NCI-H2107 treated with DMSO at 0.1 percent for 48 hours (cell line): ENCODE data around the gene COPE.
"Not testable (repeated sequence)": the region's sequence is repeated elsewhere in the genome, so short reads cannot be mapped to it uniquely, and the experiment has no call there.

Experiments
- DNase-seq: peaks from one replicate; lab custom pipeline; 2025; ENCODE audit not compliant: unreplicated experiment; lab: John Stamatoyannopoulos, UW

The COPE gene

GRCh38 chr19:18908917-18909619 is 10.1 kb downstream of the COPE start:
- no peak for DNase-seq

GRCh38 chr19:18906605-18907519 is 12.3 kb downstream of the COPE start:
- no peak for DNase-seq

- DNase-seq: no peak
These were observed 13.5 kb downstream of the COPE start for GRCh38 chr19:18905513-18906236.

GRCh38 chr19:18905058-18905456 is 14.1 kb downstream of the COPE start:
- DNase-seq: no peak

GRCh38 chr19:18904334-18905057 is 14.7 kb downstream of the COPE start:
- DNase-seq: no peak

- DNase-seq: no peak
These were observed 15.8 kb downstream of the COPE start for GRCh38 chr19:18903156-18904037.

GRCh38 chr19:18902519-18902918 is 16.7 kb downstream of the COPE start:
- not testable (repeated sequence) for DNase-seq

GRCh38 chr19:18901491-18901890 is 17.7 kb downstream of the COPE start:
- no peak for DNase-seq

GRCh38 chr19:18900700-18901481 is 18.3 kb downstream of the COPE start:
- DNase-seq: no peak

- no peak for DNase-seq
These were observed 19.3 kb downstream of the COPE start for GRCh38 chr19:18899624-18900560.

GRCh38 chr19:18898607-18899408 is 20.4 kb downstream of the COPE start:
- DNase-seq: no peak

- DNase-seq: no peak
These were observed 21.0 kb downstream of the COPE start for GRCh38 chr19:18898081-18898606.

- no peak for DNase-seq
These were observed 21.8 kb downstream of the COPE start for GRCh38 chr19:18897094-18898029.

- no peak for DNase-seq
These were observed 22.8 kb downstream of the COPE start for GRCh38 chr19:18896421-18896841.

- no peak for DNase-seq
These were observed 23.3 kb downstream of the COPE start, which contains the start of gene CERS1 for GRCh38 chr19:18895824-18896341. CERS1 (minus strand) TSS chr19:18896158; CDS start chr19:18896072, 86 bp downstream.
